Measurements from ENCODE around the gene KCNJ1.

The KCNJ1 gene

DNA sequence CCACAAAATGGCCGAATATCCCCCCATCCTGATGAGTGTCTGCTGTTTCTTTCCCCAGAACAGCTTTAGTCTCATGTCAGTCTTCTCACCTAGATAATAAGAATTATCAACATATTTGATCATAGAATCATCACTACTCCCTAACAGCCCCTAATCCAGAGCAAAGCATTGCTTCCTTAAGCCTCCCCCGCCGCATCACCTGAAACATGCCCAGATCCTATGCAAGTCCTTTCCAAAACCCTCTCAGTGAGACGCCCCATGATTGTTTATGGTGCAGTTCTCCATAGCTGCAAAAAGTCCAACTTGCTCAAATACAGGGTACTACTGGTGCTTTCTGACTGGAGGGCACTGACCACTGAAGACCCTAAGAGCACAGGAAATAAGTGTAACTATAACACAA is 20.1 kb downstream of the KCNJ1 start:
- FAIRE-seq, result no peak

DNA sequence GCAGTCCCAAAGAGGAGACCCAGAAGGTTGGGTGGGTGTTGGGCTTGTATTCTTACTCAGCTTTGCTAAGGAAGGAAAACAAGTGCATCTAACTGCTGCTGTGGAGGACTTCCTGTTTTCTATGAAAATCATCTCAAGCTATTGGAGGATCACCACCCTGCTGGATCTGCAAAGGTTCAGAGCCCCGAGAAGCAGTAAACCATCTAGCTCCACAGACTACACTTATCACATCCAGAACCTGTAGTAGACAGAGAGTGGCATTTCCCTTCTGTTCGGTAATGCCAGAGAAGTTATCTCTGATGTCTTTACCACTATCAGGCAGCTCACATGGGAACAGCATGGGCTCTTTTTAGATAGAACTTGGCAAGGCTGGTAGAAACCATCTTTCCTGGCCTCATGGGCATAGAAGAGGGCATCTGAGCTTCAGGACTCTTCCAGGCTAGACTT is 21.7 kb downstream of the KCNJ1 start:
- no peak for FAIRE-seq

DNA sequence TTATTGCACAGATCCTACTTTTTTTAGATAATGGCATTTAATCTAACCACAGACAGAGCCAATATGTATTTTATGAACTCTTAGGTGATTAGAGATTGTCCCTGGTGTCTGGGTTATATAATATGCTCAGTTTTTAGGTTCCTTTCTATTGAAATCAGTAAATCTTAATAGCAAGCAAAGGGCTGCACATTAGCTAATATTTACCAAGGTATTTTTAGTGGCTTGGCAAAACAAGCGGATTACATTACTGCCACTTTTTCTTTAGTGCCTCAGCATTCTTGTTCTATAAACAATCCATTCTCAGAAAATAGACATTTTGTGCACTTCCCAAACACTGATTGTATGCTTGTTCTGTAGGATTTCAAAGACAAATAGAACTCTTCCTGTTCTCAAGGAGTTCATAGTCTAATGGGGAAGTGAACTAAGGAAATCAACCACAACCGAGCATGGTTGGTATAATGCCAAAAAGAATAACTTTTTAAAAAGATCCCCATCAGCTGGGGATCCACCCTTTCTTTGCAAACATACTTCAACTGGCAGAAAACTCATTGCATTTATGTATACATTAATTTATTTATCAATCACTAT is 23.8 kb downstream of the KCNJ1 start:
- no peak for FAIRE-seq

DNA sequence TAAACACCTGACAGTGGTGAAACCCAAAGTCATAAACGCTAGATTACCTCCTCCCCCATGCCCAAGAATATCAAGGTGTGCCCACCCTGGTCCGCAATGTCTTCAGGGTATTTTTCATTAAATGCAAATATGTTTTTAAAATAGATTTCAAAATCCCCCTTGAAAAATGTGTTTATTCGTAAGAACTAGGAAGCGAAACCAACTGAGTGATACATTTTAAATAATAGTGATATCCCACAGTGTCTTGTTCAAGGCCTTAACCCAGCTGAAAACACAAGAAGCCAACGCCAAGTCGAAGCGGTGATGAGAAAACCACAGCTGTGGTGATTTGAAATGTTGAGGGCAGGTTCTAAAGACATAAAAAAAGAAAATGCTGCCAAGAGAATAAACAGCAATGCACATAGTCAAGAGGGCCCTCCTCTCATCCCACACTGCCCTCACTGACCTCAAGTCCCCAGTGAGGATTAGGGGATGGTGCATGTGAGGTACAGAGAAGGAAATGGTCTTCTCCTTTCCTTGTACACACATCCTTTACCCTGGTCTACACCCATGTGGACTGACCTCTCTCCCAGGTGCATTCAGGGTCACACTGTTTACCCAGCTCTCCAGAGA is 25.5 kb downstream of the KCNJ1 start:
- FAIRE-seq, result no peak

DNA sequence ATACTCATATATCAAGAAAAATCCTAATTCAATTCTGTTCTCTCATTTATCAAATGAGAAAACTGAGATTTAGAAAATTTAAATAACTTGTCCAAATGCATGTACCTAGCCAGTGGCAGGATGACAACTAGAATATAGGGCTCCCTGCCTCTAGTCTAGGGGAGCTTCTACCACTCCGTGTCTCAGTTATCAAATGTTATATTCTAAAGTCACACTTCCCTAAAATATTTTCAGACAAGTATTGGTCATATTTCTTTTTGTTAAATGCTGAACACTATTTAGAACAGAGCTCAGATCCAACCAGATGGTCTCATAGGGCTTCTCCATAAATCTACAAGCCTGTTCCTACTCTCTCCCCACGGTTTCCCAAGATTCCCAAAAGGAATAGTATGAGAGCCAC is 26.3 kb downstream of the KCNJ1 start:
- FAIRE-seq, result no peak

DNA sequence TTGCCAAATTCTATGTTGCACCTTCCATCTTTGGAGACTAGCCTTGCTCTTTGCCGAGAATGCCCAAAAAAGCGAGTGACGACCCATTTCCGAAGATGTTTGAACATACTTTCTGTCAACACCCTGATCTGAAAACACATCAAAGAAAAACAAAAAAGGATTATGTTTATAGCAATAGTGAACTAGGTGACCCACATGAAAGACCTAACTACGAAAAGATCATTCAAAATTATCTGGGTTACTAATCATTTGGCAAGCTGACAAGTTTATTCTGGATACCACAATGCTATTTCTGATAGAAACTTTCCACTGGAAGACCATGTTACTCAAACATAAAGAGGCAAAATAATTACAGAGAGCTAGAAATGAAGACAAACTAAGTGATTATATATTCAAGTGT is 27.0 kb downstream of the KCNJ1 start:
- no peak for FAIRE-seq

DNA sequence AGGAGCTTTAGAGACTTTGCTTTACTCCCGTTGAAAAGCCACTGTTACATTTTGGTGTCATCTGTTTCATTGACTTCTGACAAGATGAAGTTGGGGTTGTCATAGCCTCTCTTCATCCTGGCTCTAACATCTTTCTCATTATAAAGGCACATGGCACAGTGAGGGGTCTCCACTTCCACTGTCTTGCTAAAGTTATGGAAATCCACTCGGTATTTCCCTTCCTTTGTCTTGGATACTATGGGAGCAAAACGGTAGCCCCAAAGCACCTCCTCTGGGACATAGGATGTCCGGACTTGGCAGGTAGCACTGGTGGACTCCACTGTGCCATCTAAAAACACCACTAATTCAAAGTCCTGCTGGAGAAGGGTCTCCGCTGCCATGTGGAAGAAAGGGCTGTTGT is 28.0 kb downstream of the KCNJ1 start:
- no peak for FAIRE-seq

DNA sequence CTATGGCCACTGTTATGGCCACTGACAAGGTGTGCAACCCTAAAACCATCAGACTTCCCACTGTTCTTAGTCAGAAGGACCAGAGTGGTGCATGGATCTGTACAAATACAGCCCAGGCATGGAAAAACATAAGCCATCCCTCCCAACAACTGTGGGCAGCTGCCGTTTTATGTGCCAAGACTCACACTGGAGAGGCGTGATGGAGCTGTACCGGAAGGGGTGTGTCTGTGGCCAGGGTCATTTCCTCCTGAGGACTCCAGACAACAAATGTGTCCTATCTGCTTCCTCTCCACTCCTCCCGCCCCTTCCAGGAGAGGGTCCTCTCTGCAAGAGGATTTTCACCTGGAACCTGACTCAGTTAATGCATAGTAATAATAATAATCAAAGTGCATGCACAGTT is 29.5 kb downstream of the KCNJ1 start:
- no peak for FAIRE-seq

DNA sequence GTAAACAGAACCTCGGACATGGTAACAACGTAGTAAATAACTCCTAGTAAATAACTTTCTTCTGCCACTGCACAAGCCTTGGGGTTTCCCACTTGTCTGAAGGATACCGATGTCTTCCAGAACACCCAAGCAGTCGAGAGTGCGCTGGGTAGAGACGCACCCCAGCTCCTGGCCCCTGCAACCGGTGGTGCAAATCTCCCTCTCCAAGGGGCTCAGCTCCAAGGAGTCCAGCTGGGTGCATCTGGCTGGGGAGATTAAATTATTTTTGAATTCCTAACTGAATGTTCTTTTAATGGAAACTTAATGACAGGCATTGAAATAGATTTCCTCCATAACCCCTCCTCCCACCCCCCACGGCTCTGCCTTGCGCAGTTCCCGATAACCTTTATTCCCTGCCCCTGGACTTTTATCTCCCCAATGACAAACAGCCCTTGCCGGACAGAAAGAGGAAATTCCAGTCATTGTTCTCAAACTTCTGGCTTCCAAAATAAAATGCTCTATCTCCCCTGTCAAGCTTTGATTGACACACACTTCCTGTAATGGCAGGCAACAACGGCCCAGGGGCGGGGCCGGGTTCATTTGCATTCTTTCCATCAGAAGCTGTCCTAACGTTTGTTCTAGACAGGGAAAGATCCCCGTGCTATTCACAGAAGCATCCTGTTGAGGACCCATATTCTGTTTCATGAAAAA is 31.2 kb downstream of the KCNJ1 start:
- no peak for FAIRE-seq

DNA sequence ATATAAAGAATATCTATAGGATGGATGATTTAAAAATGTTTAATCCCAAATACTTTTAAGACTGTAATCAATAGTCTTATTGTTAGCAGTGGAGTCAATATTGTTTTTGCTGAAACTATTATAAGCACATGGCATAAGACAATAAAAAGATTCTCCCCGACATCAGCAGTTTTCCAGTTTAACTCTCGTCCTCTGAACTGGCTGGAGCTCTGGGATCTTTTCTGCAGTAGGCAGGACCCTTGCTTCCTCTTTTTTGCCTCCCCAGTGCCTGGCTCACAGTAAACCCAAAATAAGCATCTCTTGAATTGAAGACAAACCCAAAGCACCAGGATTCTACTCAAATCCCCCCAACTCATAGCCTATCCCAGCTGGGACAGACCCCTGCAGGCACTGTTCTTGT is 32.9 kb downstream of the KCNJ1 start:
- no peak for FAIRE-seq

DNA sequence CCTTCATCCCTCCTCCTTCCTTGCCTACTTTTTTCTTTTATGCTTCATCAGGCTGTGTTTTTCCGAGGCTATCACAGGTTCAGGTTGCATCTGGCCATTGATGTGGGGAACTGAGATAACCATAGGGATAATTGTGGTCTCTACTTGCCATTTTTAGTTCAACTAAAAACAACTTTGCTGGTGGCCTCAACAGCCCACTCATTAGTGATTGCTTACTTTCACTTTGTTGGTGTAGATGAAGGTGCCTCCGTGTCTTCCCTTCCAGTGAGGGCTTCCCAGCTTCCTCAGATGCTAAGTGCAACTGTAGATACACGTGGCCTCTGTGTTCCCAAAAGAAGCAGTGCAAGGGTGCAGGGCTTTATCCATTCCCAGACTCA is 35.0 kb downstream of the KCNJ1 start:
- FAIRE-seq, result no peak

DNA sequence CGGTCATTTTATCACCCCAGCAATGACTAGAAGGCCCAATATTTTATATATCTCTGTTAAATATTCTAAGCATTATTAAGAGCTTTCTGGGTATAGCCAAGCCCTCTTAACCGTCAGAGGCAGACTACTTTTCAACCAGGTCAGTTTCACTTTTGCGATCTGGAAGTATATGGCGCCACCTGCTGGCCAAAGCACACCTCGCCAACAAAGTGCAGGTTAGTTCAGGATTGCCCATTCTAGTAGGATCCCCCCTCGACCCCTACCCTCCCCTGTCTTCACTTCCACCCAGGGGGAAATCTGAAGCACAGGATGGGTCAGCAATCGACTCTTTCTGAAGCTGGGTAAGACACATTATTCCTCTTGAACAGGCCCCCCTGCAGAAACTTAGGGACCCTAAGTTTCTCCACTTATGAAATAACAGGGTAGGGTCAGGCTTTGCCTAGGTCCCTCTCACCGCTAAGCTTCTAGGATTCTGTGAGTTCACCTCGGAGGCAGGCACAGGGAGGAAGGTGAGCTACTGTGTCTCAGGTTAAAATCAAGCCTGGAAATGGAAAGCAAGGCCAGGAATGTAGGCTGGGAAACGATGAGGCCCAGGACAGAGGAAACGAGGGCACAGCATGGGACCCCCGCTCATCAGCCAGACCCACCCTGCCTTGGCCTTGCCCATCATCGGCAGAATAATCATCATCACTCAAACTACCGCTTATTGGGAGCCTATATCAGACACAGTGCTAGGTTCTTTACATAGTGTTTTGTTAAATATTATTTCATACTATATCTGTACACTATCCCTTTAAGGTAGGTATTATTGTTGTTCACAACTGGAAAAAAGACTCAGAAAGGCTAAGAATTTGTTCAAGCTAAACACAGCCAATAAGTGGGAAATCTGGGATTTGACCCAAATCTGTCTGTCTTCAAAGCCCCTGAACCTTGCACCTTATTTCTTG is 35.6 kb downstream of the KCNJ1 start:
- FAIRE-seq, result no peak

DNA sequence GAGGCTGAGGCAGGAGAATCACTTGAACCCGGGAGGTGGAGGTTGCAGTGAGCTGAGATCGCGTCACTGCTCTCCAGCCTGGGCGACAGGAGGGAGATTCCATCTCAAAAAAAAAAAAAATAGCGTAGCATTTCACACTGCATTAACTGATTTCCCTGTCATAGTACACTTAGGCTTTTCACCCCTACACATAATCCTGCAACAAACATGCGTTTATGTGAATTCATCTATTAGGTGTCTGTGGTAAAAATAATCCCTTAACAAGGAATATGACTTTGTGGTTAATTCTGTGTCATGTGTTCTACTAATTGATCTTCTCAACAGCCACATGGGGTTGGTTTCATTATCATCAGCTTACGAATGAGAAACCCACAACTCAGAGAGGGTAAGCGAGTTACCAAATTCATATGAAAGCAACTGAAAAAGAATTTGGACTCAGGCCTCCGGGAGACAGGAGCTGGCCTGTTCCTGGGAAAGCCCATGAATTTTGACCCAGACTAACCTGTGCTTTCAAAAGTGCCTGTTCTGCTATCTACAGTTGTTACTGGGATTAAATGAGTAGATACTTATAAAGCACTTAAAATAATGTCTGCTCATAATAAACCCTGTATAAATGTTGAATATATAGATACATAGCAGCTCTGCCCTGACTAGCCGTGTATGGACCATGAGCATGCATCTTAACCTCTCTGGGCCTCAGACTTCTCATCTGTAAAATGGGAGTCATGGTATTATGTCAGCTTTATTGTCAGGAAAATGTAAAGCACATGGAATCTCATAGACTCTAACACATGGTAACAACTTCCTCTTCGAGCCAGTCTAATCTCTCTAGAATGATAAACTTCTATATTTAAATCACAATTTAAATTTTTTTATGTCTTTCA is 36.6 kb downstream of the KCNJ1 start:
- no peak for FAIRE-seq

DNA sequence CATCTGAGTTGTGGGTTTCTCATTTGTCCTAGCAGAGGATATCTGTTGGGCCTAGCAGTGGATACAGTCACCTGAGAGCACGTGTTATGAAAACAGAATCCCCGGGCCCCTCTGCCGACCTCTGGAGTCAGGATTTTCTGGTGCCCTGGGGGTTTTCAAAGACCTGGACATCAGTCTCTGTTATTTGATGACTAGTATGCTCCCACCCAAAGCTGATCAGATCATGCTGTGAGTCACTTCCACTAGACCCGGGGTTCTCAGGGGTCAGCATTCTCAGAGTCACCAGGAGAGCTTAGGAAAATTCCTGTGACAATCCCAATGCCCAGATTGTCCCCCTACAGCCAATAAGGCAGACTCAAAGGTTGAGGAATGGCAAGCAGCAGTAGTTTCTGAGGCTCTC is 38.7 kb downstream of the KCNJ1 start:
- FAIRE-seq, result no peak

DNA sequence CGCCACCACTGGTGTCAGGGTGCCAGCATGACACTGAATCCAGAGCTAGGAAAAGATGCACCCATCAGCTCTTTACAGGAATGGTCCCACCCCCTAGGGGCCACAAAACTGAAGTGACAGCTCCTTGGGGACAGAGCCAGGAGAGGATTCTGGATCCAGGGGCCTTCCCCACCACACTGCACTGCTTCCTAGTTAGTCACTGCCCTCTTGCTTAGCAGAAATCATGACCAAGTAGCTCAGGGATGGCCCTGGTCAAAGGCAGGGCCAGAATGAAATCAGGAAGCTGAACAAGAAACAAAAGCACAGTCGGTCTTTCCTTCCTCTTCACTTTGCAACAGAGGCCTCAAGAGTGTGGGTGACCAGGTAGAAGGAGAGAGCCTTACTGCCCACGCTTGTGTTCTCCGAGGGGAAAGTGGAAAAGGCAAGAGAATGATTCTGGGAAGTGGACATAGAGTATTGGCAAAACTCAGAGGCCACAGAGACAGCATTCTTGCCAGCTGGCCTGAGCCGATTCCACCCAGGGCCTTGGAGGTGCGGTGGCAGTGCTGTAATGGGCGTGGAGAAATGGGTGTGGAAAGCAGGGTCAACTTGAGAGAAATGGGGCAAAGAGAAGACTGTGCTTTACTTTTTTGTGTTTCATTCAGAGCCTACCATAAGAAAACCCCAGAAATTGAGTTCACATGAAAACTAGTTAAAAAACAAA is 39.8 kb downstream of the KCNJ1 start:
- FAIRE-seq, result no peak

DNA sequence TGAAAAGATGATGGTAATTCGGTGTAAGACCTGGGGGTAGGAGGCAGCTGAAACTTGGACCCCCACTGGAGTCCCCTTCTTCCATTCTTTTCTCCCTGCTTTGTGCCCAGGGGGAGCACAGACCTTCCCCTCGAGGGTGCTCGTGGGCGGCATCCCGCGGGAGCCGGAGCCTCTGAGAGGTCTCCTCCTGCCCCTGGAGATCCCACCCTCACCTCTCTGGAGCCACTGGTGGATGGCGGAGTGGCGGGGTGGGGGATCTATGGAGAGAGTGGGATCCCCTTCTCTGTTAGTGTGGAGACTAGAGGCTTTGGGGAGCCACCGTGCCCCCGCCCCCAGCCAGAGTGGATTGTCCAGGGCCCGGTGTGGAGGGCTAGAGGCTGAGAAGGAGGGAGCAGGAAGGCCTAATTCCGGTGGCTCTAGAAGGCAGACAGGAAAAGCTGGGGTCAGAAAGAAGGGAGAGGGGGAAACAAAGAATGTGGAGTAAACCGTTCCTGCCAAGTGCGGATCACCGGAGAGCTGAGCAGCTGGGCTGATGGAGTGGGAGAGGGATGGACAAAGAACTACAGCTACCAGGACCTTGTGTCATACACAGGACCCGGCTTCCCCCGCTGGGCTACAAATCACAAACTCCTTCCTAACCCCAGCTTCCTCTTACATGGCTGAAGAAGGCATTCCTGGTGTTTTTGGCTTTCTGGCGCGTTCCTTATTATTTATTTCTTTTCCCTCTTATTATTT is 41.9 kb downstream of the KCNJ1 start:
- no peak for FAIRE-seq

DNA sequence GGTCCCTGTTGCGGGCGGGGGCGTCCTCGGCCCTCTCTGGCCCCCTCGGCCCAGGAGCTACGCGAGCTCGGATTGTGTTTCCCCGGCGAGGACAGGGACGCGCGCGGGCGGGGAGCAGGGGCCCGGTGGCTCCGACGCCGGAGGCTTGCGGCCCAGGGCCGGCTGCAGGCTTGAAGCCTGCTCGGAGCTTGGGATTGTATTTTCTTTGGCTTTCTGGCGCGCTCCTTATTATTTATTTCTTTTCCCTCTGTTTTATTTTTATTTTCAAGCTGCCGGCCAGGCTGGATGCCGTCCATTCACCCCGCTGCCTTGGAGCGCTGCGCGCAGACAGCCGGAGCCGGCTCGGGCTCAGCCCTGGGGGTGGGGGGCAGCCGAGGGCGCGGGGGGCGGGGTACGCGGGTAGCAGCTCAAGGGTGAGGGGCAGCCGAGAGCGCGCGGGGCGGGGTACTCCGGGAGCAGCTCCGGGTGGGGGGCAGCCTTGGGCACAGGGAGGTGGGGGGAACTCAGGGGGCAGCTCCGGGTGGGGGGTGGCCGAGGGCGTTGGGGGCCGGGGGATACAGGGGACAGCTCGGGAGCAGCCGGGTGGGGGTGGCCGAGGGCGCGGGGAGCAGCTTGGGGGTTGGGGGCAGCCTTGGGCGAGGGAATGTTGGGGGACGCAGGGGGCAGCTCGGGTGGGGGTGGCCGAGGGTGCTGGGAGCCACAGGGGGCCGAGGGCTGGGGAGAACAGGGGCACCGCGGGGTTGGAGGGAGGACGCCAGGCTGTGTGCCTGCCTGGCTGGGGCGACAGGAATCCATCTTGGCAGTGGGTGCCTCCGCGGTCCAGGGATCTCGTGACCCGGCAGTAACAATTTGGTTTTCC is 42.7 kb downstream of the KCNJ1 start:
- FAIRE-seq, result no peak

DNA sequence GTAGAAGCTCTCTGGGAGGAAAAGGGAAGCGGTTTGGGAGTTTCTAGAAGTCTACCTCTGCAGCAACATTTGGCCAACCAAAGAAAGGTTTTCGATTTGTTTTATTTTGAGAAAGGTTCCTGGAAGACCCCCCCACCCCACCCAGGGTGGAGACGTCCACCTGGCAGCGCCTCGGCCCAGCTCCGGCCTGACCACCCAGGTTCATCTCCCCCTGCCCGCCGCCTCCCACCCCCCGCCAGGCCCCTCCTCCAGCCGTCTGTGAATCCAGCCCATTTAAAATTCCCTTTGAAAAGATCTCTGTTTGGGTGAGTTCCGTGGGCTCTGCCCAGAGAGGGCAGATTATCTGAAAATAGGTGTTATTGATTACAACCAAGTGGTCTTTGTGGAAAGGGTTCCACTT is 43.3 kb downstream of the KCNJ1 start:
- no peak for FAIRE-seq

DNA sequence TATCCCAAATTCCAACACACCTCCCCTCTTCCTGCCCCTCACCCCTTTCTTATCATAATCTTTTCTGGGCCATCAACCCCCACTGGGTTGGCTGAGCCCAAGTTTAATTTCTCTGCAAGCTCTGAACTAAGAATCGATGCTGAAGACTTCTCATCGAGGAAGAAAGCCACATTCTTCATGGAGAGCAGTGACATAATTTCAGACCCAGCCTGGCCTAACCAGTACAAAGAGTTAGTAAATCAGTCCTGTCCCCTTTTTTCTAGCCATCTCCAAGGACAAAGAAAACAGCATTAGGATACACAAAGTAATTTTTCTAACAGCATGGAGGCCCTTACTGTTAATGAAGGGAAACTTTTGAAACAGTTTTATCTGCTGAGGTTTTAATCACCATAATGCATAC is 45.0 kb downstream of the KCNJ1 start:
- FAIRE-seq, result no peak

DNA sequence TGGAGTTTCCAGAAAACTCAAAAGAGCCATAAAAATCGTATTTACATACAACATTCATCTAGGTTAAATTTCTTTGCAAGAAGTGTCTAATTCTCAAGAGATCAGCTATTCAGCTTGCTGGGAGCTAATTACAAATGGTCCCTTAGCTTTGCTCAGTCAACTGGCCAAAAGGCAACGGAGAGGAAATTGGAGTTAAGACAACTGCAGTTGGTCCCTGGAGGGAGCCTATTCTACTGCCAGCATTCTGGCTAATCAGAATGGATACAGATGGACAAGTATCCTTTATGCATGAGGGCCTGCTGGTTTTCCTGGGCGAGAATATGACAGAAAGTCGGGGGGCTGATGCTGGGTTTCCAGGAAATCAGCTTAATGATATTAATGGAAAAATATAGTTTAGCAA is 45.5 kb downstream of the KCNJ1 start:
- no peak for FAIRE-seq

Data from colon (tissue), 2 donors.